ENCODE data around the gene APOH.

- TF ChIP-seq CTCF (conservative IDR thresholded peaks at IDR 0.05; ENCODE audit: low read depth, low read length): no peak
- no peak for TF ChIP-seq EZH2 (IDR thresholded peaks at IDR 0.05; ENCODE audit: borderline replicate concordance, low read depth, low read length, poor library complexity, severe bottlenecking)
Measured at GRCh38 chr17:66260688-66261087, 31.5 kb upstream of the APOH start.
